D721Med (cell line): ENCODE data around the gene CHST14.

Experiments used
- DNase-seq: peaks from one replicate; pipeline ENCODE4 v3.0.0; 2011; ENCODE audit warnings: low spot score; ENCODE audit not compliant: insufficient read length
- FAIRE-seq: peaks from 2 replicates; lab custom pipeline; 2011; peaks lifted over from hg19 to GRCh38; lab: Jason Lieb, UNC
- TF ChIP-seq, protein P1 (sequence below): IDR thresholded peaks from 2 replicates; pipeline ENCODE4 v1.5.1; 2012; ENCODE audit warnings: mild to moderate bottlenecking, control low read depth; ENCODE audit not compliant: insufficient read depth; ENCODE audit errors: missing control alignments

The CHST14 gene

DNA sequence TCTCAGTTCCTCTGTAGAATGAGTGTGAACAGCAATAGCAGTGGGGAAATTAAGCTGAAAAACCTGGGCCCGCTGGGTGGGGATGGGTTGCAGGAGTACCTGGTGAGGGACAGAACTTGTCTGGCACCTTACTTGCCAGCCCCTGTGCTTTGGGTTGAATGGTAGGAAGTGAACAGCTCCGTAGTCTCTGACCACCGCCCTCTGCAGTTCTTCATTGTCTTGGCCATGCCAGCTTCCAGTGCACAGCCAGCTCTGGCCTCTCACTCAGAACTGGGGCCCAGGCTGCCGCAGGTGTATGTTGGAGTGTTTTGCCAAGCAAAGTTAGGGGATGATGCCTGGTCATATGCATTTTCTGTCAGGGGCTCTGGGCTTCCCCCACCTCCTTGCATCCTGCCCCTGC, 14.0 kb upstream of the CHST14 start:
- no peak for FAIRE-seq
- TF ChIP-seq, protein P1, sequence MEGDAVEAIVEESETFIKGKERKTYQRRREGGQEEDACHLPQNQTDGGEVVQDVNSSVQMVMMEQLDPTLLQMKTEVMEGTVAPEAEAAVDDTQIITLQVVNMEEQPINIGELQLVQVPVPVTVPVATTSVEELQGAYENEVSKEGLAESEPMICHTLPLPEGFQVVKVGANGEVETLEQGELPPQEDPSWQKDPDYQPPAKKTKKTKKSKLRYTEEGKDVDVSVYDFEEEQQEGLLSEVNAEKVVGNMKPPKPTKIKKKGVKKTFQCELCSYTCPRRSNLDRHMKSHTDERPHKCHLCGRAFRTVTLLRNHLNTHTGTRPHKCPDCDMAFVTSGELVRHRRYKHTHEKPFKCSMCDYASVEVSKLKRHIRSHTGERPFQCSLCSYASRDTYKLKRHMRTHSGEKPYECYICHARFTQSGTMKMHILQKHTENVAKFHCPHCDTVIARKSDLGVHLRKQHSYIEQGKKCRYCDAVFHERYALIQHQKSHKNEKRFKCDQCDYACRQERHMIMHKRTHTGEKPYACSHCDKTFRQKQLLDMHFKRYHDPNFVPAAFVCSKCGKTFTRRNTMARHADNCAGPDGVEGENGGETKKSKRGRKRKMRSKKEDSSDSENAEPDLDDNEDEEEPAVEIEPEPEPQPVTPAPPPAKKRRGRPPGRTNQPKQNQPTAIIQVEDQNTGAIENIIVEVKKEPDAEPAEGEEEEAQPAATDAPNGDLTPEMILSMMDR = no peak
- no peak for DNase-seq

DNA sequence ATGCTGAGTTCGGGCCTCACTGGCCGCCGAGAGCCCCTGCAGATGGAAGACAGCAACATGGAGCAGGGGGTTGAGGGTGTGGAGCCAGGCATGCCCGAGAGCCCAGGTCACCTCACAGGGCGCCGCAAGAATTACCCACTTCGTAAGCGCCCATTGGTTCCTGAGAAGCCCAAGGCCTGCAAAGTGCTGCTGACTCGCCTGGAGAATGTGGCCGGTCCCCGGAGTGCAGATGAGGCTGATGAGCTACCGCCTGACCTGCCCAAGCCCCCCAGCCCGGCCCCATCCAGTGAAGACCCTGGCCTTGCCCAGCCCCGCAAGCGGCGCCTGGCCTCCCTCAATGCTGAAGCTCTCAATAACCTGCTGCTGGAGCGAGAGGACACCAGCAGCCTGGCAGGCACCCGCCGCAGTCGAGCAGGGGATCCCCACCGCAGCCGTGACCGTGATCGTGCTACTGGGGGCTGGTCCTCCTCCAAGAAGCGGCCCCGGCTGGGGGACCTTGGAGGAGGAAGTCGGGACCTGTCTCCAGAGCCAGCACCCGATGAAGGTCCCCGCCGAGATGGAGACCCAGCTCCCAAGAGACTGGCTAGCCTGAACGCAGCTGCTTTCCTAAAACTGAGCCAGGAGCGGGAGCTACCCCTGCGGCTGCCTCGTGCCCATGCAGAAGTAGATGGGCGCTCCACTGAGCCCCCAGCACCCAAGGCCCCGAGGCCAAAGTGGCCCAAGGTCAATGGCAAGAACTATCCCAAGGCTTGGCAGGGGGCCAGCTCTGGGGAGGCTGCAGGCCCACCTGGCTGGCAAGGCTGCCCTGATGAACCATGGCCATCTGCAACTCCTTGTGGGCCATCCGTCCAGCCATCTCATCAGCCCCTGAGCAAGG, 12.1 kb upstream of the CHST14 start:
- TF ChIP-seq, protein P1 = no peak
- FAIRE-seq = no peak
- DNase-seq = no peak

DNA sequence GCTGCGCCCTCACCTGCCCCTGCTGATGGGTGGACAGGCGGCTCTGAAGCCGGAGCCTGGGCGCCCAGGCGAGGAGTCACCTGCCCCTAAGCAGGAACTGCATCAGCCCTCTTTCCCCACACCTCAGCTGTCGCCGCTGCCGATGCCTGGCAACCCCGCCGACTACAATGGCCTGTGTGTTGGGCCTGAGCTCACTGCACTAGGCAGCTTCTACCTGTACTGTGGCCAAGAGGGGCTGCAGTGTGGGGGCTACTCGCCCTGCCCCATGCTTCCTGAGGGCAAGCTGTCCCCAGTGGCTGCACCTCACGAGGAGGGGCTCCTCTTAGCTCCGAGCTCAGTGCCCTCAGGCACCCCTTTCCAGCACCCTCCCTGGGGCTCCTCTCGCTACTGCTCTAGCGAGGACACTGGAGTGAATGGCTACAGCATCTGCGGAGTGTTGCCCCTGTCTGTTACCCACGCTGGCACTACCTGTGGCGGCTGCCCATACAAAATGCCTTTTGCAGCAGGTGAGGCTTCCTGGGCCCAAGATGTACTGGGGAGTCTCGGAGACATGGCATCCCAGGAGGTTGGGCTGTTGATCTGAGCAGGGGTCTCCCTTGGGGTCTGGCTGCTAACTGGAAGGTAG, 11.3 kb upstream of the CHST14 start:
- FAIRE-seq (no peak), DNase-seq (no peak)
- TF ChIP-seq, protein P1 = no peak

DNA sequence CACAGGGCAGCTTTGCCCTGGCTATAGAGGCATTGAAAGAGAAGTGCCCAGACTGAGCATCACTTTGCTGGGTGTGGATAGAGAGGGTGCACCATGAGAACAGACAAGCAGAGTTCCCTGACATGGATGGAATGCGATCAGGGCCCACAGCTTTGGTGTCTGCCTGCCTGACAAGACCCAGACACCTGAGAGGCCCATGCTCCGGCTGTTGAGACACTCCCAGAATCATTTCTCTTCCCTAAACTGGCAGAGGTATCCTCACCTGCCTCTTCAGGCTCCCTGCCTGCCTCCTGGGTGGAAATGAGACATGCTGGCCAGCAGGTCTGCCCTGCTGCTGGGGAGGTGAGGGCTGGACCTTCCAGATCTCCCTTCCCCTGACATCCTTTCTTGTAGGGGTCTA, 10.4 kb upstream of the CHST14 start:
- TF ChIP-seq, protein P1 = no peak
- DNase-seq (no peak), FAIRE-seq (no peak)

DNA sequence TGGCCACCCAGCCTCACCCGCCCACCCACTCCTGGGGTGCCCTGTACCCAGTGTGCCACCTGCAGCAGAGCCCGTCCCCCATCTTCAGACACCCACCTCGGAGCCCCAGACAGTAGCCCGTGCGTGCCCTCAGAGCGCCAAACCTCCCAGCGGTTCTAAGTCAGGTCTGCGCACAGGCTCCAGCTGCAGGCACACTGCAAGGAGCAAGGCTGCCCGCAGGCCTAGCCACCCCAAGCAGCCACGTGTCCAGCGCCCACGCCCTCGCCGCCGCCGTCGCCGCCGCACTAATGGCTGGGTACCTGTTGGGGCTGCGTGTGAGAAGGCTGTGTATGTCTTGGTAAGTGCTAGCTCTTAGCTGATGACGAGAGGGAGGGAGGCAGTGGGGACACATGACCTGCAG, 8.8 kb upstream of the CHST14 start:
- TF ChIP-seq, protein P1 = no peak
- DNase-seq (no peak), FAIRE-seq (no peak)

DNA sequence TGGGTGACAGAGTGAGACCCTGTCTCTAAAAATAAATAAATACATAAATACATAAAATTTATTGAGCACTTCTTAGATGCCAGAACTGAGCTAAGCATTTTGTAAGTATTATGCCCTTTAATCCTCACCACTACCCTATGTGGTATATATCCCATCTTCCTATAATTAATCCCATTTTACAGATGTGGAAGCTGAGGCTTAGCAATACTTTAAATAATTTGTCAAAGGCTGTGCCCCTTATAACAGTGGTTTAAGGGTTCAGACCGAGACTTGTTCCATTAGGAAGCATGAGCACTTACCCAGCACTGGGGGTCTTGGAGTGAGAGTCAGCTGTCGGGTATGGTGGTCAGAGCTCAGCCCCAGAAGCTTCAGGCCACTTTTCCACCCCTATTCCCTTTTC, 7.5 kb upstream of the CHST14 start:
- FAIRE-seq = no peak
- TF ChIP-seq, protein P1 = no peak

More for the DNA sequence above, 7.5 kb upstream of the CHST14 start:
- DNase-seq = no peak
